ENCODE measurements around the gene AXIN2. TPM values are rescaled to one million over a fixed set of nuclear protein-coding genes. Genes with fewer than 3 reads are reported as not detected.

AXIN2 gene
- total RNA-seq, 1 donor from 2014 or later, result 8.9 TPM

GRCh38 chr17:65589321-65589720 lies 27.9 kb upstream of the AXIN2 start:
- peaks cover 4% of the 10 kb centered on the region for H3K4me1 Mint-ChIP-seq (ENCODE audit: low read depth, unreplicated experiment)
- no peaks in the 10 kb centered on the region for H3K79me2 ChIP-seq (ENCODE audit: insufficient read depth, low read length)
- H3K27ac Mint-ChIP-seq (ENCODE audit: unreplicated experiment), result no peak overlapping the region
- no peak overlapping the region for H3K4me3 Mint-ChIP-seq (ENCODE audit: unreplicated experiment)
- TF ChIP-seq EZH2 (IDR thresholded peaks at IDR 0.05; ENCODE audit: insufficient read depth, low read length) (no peak), CTCF (IDR thresholded peaks at IDR 0.05; ENCODE audit: insufficient read depth, low read depth, low read length) (no peak)
- H3K9ac ChIP-seq (ENCODE audit: low read length), result no peak overlapping the region
- H3K9me3 ChIP-seq (ENCODE audit: insufficient read depth, low read depth, low read length), result no peaks in the 10 kb centered on the region
- no peaks in the 10 kb centered on the region for H4K20me1 ChIP-seq (ENCODE audit: insufficient read depth, low read length)
- DNase-seq (ENCODE audit: low read depth) (no peak), FAIRE-seq (no peak)
- no peaks in the 10 kb centered on the region for H3K27me3 ChIP-seq (ENCODE audit: insufficient read depth, low read length)
- no peak overlapping the region for H2AFZ ChIP-seq (ENCODE audit: low read depth, low read length)
- no peaks in the 10 kb centered on the region for H3K4me1 ChIP-seq (ENCODE audit: insufficient read depth, low read length)
- peaks cover 10% of the 10 kb centered on the region for H3K27me3 Mint-ChIP-seq (ENCODE audit: low read depth, unreplicated experiment)
- H3K4me2 ChIP-seq (ENCODE audit: low read length), result no peak overlapping the region
- peaks cover 2% of the 10 kb centered on the region for H3K36me3 Mint-ChIP-seq (ENCODE audit: low read depth, unreplicated experiment)
- no peaks in the 10 kb centered on the region for H3K36me3 ChIP-seq (ENCODE audit: insufficient read depth, low read length)
- no peak overlapping the region for H3K27ac ChIP-seq (ENCODE audit: low read depth, low read length)
- H3K9me3 Mint-ChIP-seq (ENCODE audit: unreplicated experiment), result no peaks in the 10 kb centered on the region
- no peak overlapping the region for H3K4me3 ChIP-seq (ENCODE audit: insufficient read depth, low read depth, low read length)

GRCh38 chr17:65588181-65588808 lies 26.8 kb upstream of the AXIN2 start:
- no peak overlapping the region for H3K9ac ChIP-seq (ENCODE audit: low read length)
- FAIRE-seq (no peak), DNase-seq (ENCODE audit: low read depth) (no peak)
- no peak overlapping the region for H3K4me3 Mint-ChIP-seq (ENCODE audit: unreplicated experiment)
- H3K4me1 Mint-ChIP-seq (ENCODE audit: low read depth, unreplicated experiment), result no peaks in the 10 kb centered on the region
- no peak overlapping the region for H3K27ac Mint-ChIP-seq (ENCODE audit: unreplicated experiment)
- H3K27me3 Mint-ChIP-seq (ENCODE audit: low read depth, unreplicated experiment), result peaks cover 10% of the 10 kb centered on the region
- H3K4me1 ChIP-seq (ENCODE audit: insufficient read depth, low read length), result no peaks in the 10 kb centered on the region
- TF ChIP-seq CTCF (IDR thresholded peaks at IDR 0.05; ENCODE audit: insufficient read depth, low read depth, low read length), result no peak
- TF ChIP-seq EZH2 (IDR thresholded peaks at IDR 0.05; ENCODE audit: insufficient read depth, low read length), result no peak
- H3K36me3 Mint-ChIP-seq (ENCODE audit: low read depth, unreplicated experiment), result peaks cover 3% of the 10 kb centered on the region
- no peak overlapping the region for H3K4me2 ChIP-seq (ENCODE audit: low read length)
- no peaks in the 10 kb centered on the region for H3K9me3 ChIP-seq (ENCODE audit: insufficient read depth, low read depth, low read length)
- H3K9me3 Mint-ChIP-seq (ENCODE audit: unreplicated experiment), result no peaks in the 10 kb centered on the region
- H3K36me3 ChIP-seq (ENCODE audit: insufficient read depth, low read length), result no peaks in the 10 kb centered on the region
- no peaks in the 10 kb centered on the region for H4K20me1 ChIP-seq (ENCODE audit: insufficient read depth, low read length)
- H3K79me2 ChIP-seq (ENCODE audit: insufficient read depth, low read length), result no peaks in the 10 kb centered on the region
- H2AFZ ChIP-seq (ENCODE audit: low read depth, low read length), result no peak overlapping the region
- H3K27me3 ChIP-seq (ENCODE audit: insufficient read depth, low read length), result no peaks in the 10 kb centered on the region
- no peak overlapping the region for H3K4me3 ChIP-seq (ENCODE audit: insufficient read depth, low read depth, low read length)
- no peak overlapping the region for H3K27ac ChIP-seq (ENCODE audit: low read depth, low read length)

GRCh38 chr17:65587534-65588180 lies 26.2 kb upstream of the AXIN2 start:
- H3K9ac ChIP-seq (ENCODE audit: low read length), result no peak overlapping the region
- no peak overlapping the region for H3K27ac ChIP-seq (ENCODE audit: low read depth, low read length)
- Mint-ChIP-seq H3K27ac (ENCODE audit: unreplicated experiment) (no peak overlapping the region), H3K4me3 (ENCODE audit: unreplicated experiment) (no peak overlapping the region), H3K9me3 (ENCODE audit: unreplicated experiment) (no peaks in the 10 kb centered on the region), H3K27me3 (ENCODE audit: low read depth, unreplicated experiment) (peaks cover 10% of the 10 kb centered on the region), H3K4me1 (ENCODE audit: low read depth, unreplicated experiment) (no peaks in the 10 kb centered on the region), H3K36me3 (ENCODE audit: low read depth, unreplicated experiment) (peaks cover 3% of the 10 kb centered on the region)
- H4K20me1 ChIP-seq (ENCODE audit: insufficient read depth, low read length), result no peaks in the 10 kb centered on the region
- FAIRE-seq, result no peak
- H3K27me3 ChIP-seq (ENCODE audit: insufficient read depth, low read length), result no peaks in the 10 kb centered on the region
- no peaks in the 10 kb centered on the region for H3K79me2 ChIP-seq (ENCODE audit: insufficient read depth, low read length)
- no peak overlapping the region for H2AFZ ChIP-seq (ENCODE audit: low read depth, low read length)
- no peaks in the 10 kb centered on the region for H3K9me3 ChIP-seq (ENCODE audit: insufficient read depth, low read depth, low read length)
- no peaks in the 10 kb centered on the region for H3K4me1 ChIP-seq (ENCODE audit: insufficient read depth, low read length)
- DNase-seq (ENCODE audit: low read depth), result no peak
- no peaks in the 10 kb centered on the region for H3K36me3 ChIP-seq (ENCODE audit: insufficient read depth, low read length)
- TF ChIP-seq CTCF (IDR thresholded peaks at IDR 0.05; ENCODE audit: insufficient read depth, low read depth, low read length), result no peak
- TF ChIP-seq EZH2 (IDR thresholded peaks at IDR 0.05; ENCODE audit: insufficient read depth, low read length), result no peak
- H3K4me2 ChIP-seq (ENCODE audit: low read length), result no peak overlapping the region
- H3K4me3 ChIP-seq (ENCODE audit: insufficient read depth, low read depth, low read length), result no peak overlapping the region

Measured in astrocyte (in vitro differentiated cells and primary cell).